HCT116 (cell line): ENCODE data around the gene UACA. TPM values are rescaled to one million over a fixed set of nuclear protein-coding genes. Genes with fewer than 3 reads are reported as not detected.
A peak's percentile ranks its signal among the peaks of the same experiment; 100 is the strongest.

Experiments
- ATAC-seq: fragments of 200-7000 bp; cut with Tn5 transposase; 2 replicates; pipeline ENCODE4 v1.9.1; 2020; ENCODE audit warnings: mild to moderate bottlenecking, moderate library complexity
- BruUV-seq: library from RNA; stranded (reverse); fragments of 400-500 nt; replicated peaks from 2 replicates; lab custom pipeline; 2021; lab: Mats Ljungman, UMichigan
- CTCF ChIA-PET: fragments of 300-600 bp; sonication (Branson Sonifier 250); formaldehyde crosslinking; loops from one replicate; lab custom pipeline; 2021; ENCODE audit warnings: antibody characterized with exemption; lab: Charles Lee
- POLR2A ChIA-PET: fragments of 300-600, 350-600 bp; sonication (Branson Sonifier 250); formaldehyde crosslinking; loops from one replicate; lab custom pipeline; 2021; ENCODE audit warnings: antibody characterized with exemption; lab: Charles Lee
- RAD21 ChIA-PET, 2 experiments: fragments of 300-600 bp; sonication (Branson Sonifier 250); formaldehyde crosslinking; loops; one replicate each; lab custom pipeline; 2023; ENCODE audit warnings: low total read pairs in 2 of 2; ENCODE audit not compliant: uncharacterized antibody in 2 of 2, unreplicated experiment in 2 of 2, low non-redundant PET in 1 of 2; lab: Charles Lee
- DNase-seq: peaks from one replicate; pipeline ENCODE4 v3.0.0-alpha.2; 2010; ENCODE audit warnings: low read depth, low spot score
- H2AFZ ChIP-seq: fragments of 200-600 bp; shearing (Covaris generic), sonication (generic); 2 replicates; pipeline ENCODE4 v1.6.1; 2017; ENCODE audit warnings: low read depth, mixed run types, mixed read lengths, antibody characterized with exemption, low read length; ENCODE audit not compliant: poor library complexity, severe bottlenecking
- H3K27ac ChIP-seq: 2 replicates; pipeline ENCODE4 v1.5.1; 2012; ENCODE audit warnings: low read depth, low read length
- H3K27me3 ChIP-seq: fragments of 200-600 bp; sonication (generic); 2 replicates; pipeline ENCODE4 v1.6.1; 2016; ENCODE audit warnings: mixed run types, low read length, mixed read lengths; ENCODE audit not compliant: insufficient read depth
- H3K36me3 ChIP-seq, 2 experiments: fragments of 200-500 bp in 1 of 2; fragments of 200-600 bp in 1 of 2; sonication (Bioruptor generic) in 1 of 2; sonication (generic) in 1 of 2; 2 replicates each; pipeline versions ENCODE4 v1.5.1 to v1.6.1; 2014 to 2016; ENCODE audit warnings: low read length in 2 of 2, inconsistent platforms in 1 of 2, mixed read lengths in 1 of 2, mixed run types in 1 of 2; ENCODE audit not compliant: insufficient read depth in 2 of 2, control insufficient read depth in 1 of 2
- H3K4me1 ChIP-seq, 2 experiments: fragments of 200-600 bp in 1 of 2; sonication (generic) in 1 of 2; 2 replicates each; pipeline versions ENCODE4 v1.5.1 to v1.6.1; 2012 to 2017; ENCODE audit warnings: low read length in 2 of 2, inconsistent platforms in 1 of 2, mild to moderate bottlenecking in 1 of 2, mixed read lengths in 1 of 2, mixed run types in 1 of 2, moderate library complexity in 1 of 2; ENCODE audit not compliant: insufficient read depth in 2 of 2, control insufficient read depth in 1 of 2
- H3K4me2 ChIP-seq: fragments of 200-600 bp; sonication (generic); 2 replicates; pipeline ENCODE4 v1.6.1; 2017; ENCODE audit warnings: mixed run types, low read length, mixed read lengths
- H3K4me3 ChIP-seq, 2 experiments: fragments of 200-600 bp in 1 of 2; sonication (generic) in 1 of 2; replicated peaks in 1 of 2; 2 replicates each; pipeline ENCODE4 v1.5.1; 2011 to 2016; ENCODE audit warnings: low read length in 2 of 2, control low read depth in 1 of 2, low read depth in 1 of 2, mild to moderate bottlenecking in 1 of 2, mixed read lengths in 1 of 2, mixed run types in 1 of 2
- H3K79me2 ChIP-seq: fragments of 200-600 bp; sonication (generic); 2 replicates; pipeline ENCODE4 v1.6.1; 2017; ENCODE audit warnings: mild to moderate bottlenecking, mixed run types, low read length, moderate library complexity, mixed read lengths; ENCODE audit not compliant: insufficient read depth
- H3K9ac ChIP-seq: fragments of 200-600 bp; sonication (generic); 2 replicates; pipeline ENCODE4 v1.6.1; 2016; ENCODE audit warnings: low read length, mixed read lengths
- H3K9me2 ChIP-seq: fragments of 200-600 bp; sonication (generic), shearing (Covaris generic); 2 replicates; pipeline ENCODE4 v1.6.1; 2017; ENCODE audit warnings: mixed run types, mild to moderate bottlenecking, moderate library complexity; ENCODE audit not compliant: insufficient read depth
- H3K9me3 ChIP-seq, 2 experiments: fragments of 200-500 bp in 1 of 2; fragments of 200-600 bp in 1 of 2; sonication (Bioruptor generic) in 1 of 2; sonication (generic) in 1 of 2; 2 replicates each; pipeline ENCODE4 v1.6.1; 2014 to 2017; ENCODE audit warnings: low read length in 2 of 2, mixed read lengths in 2 of 2, inconsistent platforms in 1 of 2, low read depth in 1 of 2, mild to moderate bottlenecking in 1 of 2, mixed run types in 1 of 2, moderate library complexity in 1 of 2; ENCODE audit not compliant: control insufficient read depth in 1 of 2, insufficient read depth in 1 of 2
- H4K20me1 ChIP-seq: fragments of 200-600 bp; sonication (generic), shearing (Covaris generic); 2 replicates; pipeline ENCODE4 v1.6.1; 2017; ENCODE audit warnings: mixed run types, mild to moderate bottlenecking, moderate library complexity; ENCODE audit not compliant: insufficient read depth
- CBX3 ChIP-seq: IDR thresholded peaks from 2 replicates; pipeline ENCODE4 v1.6.1; 2012; ENCODE audit warnings: low read depth
- EGR1 ChIP-seq: IDR thresholded peaks from 2 replicates; pipeline ENCODE4 v1.6.1; 2012; ENCODE audit warnings: low read depth
- EZH2phosphoT487 ChIP-seq: fragments of 200-600 bp; IDR thresholded peaks from 2 replicates; pipeline ENCODE4 v1.6.1; 2018; ENCODE audit warnings: antibody characterized with exemption, borderline replicate concordance
- FOSL1 ChIP-seq: IDR thresholded peaks from 2 replicates; pipeline ENCODE4 v1.6.1; 2012; ENCODE audit warnings: low read depth
- JUND ChIP-seq: IDR thresholded peaks from 2 replicates; pipeline ENCODE4 v1.6.1; 2012
- MAX ChIP-seq: IDR thresholded peaks from 2 replicates; pipeline ENCODE4 v1.6.1; 2012
- POLR2AphosphoS5 ChIP-seq: IDR thresholded peaks from 2 replicates; pipeline ENCODE4 v1.6.1; 2011; ENCODE audit warnings: mild to moderate bottlenecking, low read depth, low read length, moderate library complexity
- REST ChIP-seq: IDR thresholded peaks from 2 replicates; pipeline ENCODE4 v1.6.1; 2012; ENCODE audit warnings: low read depth
- SIN3A ChIP-seq: IDR thresholded peaks from 2 replicates; pipeline ENCODE4 v1.6.1; 2012; ENCODE audit warnings: low read depth
- SP1 ChIP-seq: IDR thresholded peaks from 2 replicates; pipeline ENCODE4 v1.6.1; 2012; ENCODE audit warnings: low read depth
- ZBTB33 ChIP-seq: IDR thresholded peaks from 2 replicates; pipeline ENCODE4 v1.6.1; 2011; ENCODE audit warnings: mild to moderate bottlenecking, low read length, moderate library complexity; ENCODE audit not compliant: insufficient replicate concordance; ENCODE audit errors: extremely low read depth
- intact Hi-C: fragments of 100-400 bp; cut with micrococcal nuclease; formaldehyde crosslinking; loops from 2 replicates; pipeline ENCODE4 v1.10.0; 2022
- total RNA-seq: library from RNA; stranded (reverse); gene quantifications from one replicate; pipeline ENCODE4 v1.2.1, GENCODE V29; 2021; ENCODE audit not compliant: unreplicated experiment

The UACA gene
- total RNA-seq, 1 experiment from 2014 or later: 47.4 TPM

GRCh38 chr15:70792171-70792573 lies 28.8 kb upstream of the UACA start:
- DNase-seq (peak; percentile 47), ATAC-seq (peak; percentile 64)
- H3K79me2 ChIP-seq: no peaks in the 10 kb centered on the region
- H3K9ac ChIP-seq: no peak overlapping the region
- peak overlapping the region; percentile 39 for H2AFZ ChIP-seq
- no peak overlapping the region for H3K27ac ChIP-seq
- no peaks in the 10 kb centered on the region for H3K36me3 ChIP-seq
- no peaks in the 10 kb centered on the region for H3K9me3 ChIP-seq
- H3K4me2 ChIP-seq: peak overlapping the region; percentile 67
- ChIA-PET RAD21 (interaction anchor here in 1 of 2 experiments (0.7 kb wide), 1 partner anchor 113 kb away, joined by 3 read pairs; no protein-coding TSS in a partner anchor), CTCF (no interaction called here), POLR2A (no interaction called here)
- H3K9me2 ChIP-seq: no peaks in the 10 kb centered on the region
- H3K4me3 ChIP-seq: 0 out of 4 replicates have a peak overlapping the region, but pooled peaks of 1 of the 2 experiments have one; percentile 9
- BruUV-seq: no TSS peak
- H3K4me1 ChIP-seq: peaks cover 31 to 79% of the 10 kb centered on the region in 2 experiments
- no peaks in the 10 kb centered on the region for H4K20me1 ChIP-seq
- no peak for TF ChIP-seq ZBTB33
- TF ChIP-seq CBX3: peak; percentile 44; the same call in 1 of the 2 replicates
- peak; percentile 56 for TF ChIP-seq SP1
- peak; percentile 56 for TF ChIP-seq JUND
- no peak for TF ChIP-seq POLR2AphosphoS5
- no peak for TF ChIP-seq EZH2phosphoT487
- TF ChIP-seq FOSL1: peak; percentile 68; the same call in 1 of the 2 replicates
- TF ChIP-seq SIN3A: no peak
- no peak for TF ChIP-seq EGR1
- TF ChIP-seq REST: no peak
- TF ChIP-seq MAX: 0 out of 2 replicates have a peak, but pooled peaks have one; percentile 18
- intact Hi-C loops: no loop called here
- H3K27me3 ChIP-seq: no peaks in the 10 kb centered on the region
